AG20443 (cell line): ENCODE measurements around the gene SSX1.
"Not testable (repeated sequence)": the region's sequence is repeated elsewhere in the genome, so short reads cannot be mapped to it uniquely, and the experiment has no call there.

Source experiments
- DNase-seq: peaks from one replicate; pipeline ENCODE4 v3.0.0; 2012; ENCODE audit warnings: low spot score, mixed read lengths

The SSX1 gene

GRCh38 chrX:48255062-48255796 is at the start of gene SSX1:
Gene SSX1, plus strand, starts transcription at chrX:48255392. Its CDS starts 1,850 bp downstream, at chrX:48257242.
- DNase-seq, result not testable (repeated sequence)

- not testable (repeated sequence) for DNase-seq
Measured at GRCh38 chrX:48214341-48214740, 40.9 kb upstream of the SSX1 start.

GRCh38 chrX:48224196-48224595 is 31.0 kb upstream of the SSX1 start:
- DNase-seq, result not testable (repeated sequence)

- not testable (repeated sequence) for DNase-seq
Measured at GRCh38 chrX:48252945-48253344, 2.2 kb upstream of the SSX1 start.

GRCh38 chrX:48274365-48274764 is 19.2 kb downstream of the SSX1 start:
- DNase-seq, result not testable (repeated sequence)

DNA sequence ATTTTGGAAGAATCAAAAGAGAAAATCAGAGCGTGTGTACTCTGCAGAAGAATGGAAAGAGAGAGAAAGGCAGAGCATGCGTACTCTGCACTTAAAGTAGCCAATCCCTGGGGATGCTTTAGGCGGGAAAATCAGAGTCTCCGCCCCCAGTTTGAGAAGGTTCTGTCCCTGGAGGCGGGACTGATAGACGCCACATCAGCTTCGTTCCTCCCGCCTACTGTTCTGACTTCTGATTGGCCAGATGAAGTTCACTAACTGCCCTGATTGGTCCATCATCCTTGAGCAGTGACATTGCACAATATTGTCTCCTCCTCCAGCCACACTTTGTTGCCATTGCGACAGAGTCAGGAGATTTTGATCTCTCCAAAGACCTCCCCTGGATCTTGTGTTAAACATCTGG is 23.8 kb downstream of the SSX1 start:
- DNase-seq, result peak; percentile 2

DNA sequence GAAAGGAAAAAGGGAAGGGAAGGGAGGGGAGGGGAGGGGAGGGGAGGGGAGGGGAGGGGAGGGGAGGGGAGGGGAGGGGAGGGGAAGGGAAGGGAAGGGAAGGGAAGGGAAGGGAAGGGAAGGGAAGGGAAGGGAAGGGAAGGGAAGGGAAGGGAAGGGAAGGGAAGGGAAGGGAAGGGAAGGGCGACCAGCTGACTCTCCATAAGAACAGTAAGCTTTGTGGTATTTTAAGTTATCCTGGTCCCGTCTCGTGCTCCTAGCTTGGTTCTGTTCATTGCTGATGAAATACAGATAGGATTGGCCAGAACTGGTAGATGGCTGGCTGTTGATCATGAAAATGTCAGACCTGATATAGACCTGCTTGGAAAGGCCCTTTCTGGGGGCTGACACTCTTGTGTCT is 25.5 kb downstream of the SSX1 start:
- not testable (repeated sequence) for DNase-seq

- no peak for DNase-seq
Measured at GRCh38 chrX:48306175-48306574, 51.0 kb downstream of the SSX1 start.

DNA sequence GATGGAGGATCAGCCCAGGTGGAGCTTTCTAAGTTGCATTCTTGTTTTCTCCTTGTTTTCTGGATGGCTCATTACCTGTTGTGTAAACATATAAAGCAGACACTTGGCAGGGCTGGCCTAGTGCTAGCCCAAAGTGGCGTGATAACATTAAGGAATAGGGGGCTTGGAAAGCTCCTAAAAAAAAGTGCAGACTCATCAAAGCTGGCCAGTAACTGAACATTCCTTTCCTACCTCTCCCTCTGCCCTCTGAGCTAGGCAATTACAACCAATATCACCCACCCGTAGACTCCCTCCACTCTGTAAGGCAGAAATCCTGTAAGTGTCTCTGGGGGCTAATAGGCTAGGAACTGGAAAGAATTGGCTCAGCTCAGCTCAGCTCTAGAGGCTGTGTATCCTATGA is 58.8 kb downstream of the SSX1 start:
- not testable (repeated sequence) for DNase-seq
